NCI-H2227 treated with DMSO at 0.1 percent for 48 hours (cell line): Measurements from ENCODE around the gene PALLD.
"Not testable (repeated sequence)": the region's sequence is repeated elsewhere in the genome, so short reads cannot be mapped to it uniquely, and the experiment has no call there.

ENCODE experiments used
- DNase-seq: peaks from one replicate; lab custom pipeline; 2025; lab: John Stamatoyannopoulos, UW

PALLD gene

DNA sequence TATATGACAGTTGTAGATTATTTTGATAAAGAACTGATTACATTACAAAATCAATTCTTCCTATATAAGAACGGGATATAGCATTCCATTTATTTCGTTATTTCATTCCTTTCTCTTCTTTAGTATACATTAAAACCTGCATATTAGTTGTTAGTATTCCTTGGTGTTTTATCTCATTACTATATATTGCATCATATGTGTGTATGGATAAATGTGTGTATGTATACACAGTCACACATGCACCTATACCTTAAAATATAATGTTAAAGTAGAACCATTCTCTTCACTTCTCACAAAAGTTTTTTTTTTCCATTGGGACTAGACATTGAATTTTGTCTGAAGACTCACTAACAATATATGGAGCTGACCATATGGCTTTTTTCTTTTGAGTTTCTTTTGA, 5.3 kb upstream of the PALLD start:
- DNase-seq = no peak

GRCh38 chr4:168498251-168498650, 1.4 kb downstream of the PALLD start:
- no peak for DNase-seq

DNA sequence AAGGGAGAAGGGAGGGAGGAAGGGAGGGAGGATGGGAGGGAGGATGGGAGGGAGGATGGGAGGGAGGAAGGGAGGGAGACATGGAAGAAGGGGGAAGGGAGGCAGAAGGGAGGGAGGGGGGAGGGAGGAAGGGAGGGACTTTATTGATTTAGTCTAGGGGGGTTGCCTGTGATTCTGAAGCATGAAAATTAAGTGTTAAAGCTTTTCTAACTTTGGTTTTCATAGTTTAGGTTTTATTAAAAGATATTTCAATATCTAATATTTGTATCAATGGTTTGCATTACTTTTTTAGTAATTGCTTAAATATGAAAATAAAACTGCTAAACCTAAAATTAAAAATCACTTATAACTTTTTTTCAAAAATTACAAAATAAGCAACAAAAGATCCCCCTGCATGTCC, 2.4 kb downstream of the PALLD start:
- no peak for DNase-seq

- no peak for DNase-seq
Measured at GRCh38 chr4:168501407-168501806, 4.6 kb downstream of the PALLD start.

DNA sequence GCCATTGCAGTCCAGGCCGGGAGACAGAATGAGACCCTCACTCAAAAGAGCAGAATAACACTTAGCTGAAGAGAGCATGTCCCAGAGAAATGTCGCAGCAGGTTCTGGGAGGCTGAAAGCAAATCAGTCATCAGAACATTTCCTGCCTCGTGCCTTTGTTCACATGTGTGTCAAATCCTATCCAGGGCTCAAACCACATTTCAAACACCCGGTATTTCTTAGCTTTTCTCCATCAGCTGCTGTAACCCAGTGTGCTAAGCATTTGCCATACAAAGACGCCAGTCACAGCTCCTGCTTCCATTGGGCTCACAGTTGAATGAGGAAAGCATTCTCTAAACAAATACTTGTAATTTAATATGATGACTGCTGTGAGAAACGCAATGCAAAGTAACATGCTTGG, 6.0 kb downstream of the PALLD start:
- DNase-seq = no peak

DNA sequence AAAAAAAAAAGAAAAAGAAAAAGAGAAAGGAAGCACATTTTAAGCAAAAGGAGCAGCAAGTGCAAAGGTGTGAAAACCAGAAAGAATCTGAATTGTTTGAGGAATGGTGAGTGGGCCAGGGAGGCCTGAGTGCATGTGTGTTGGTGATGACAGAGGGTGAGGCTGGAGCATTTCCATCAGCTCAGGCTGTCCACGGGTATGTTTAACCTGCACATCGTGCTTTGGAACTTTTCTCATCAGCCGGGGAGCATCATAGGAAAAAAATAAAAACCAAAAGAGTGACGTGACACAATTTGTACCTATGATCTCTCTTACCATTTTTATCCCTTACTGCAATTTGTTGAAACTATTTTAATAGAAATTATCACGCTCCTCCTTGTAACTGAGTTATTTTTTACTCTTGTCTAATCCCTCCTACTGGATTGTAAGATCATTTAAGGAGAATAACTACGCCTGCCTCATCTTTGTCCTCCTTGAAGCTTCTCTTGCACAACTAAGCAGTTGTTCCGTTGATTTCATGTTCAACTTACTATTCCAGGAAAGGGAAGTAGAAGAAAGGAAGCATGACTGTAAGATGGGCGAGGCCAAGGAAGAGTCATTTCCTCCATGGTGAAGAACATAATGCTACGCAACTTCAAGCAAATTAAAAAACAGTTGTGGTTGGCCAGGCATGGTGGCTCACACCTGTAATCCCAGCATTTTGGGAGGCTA, 7.0 kb downstream of the PALLD start:
- no peak for DNase-seq

DNA sequence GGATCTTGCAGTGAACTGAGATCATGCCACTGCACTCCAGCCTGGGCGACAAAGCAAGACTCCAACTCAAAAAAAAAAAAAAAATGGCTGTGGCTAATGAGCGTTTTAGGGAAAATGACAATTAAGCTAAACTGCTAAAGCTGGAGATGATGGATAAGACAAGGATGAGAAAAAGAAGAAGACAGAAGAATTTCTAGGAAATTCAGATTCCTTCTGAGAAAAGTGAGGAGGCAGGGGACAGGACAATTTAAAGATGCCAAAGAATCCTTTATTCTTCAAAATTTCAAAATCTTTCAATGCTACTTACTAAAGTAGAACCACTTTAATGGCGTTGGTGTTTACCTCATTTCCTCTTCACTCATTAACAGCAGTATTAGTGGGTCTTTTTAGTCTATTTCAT, 7.7 kb downstream of the PALLD start:
- DNase-seq = no peak

DNA sequence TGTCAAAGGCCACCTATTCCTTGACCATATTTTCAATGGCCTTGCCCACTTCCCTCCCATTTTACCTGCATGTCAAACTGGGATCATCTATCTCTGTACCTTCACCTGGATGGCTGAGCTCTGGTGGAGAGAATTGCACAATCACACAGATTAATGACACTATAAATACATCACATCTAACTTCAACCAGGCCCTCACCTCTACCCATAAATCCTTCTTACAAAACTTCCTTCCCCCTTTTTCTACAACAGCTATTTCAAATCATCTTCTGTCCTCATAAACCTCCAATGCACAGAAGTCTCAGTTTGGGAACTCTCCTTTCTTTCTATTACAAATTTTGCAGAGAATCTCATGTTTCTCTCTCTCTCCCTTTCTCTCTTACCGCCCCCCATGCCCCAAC, 9.2 kb downstream of the PALLD start:
- DNase-seq = no peak

DNA sequence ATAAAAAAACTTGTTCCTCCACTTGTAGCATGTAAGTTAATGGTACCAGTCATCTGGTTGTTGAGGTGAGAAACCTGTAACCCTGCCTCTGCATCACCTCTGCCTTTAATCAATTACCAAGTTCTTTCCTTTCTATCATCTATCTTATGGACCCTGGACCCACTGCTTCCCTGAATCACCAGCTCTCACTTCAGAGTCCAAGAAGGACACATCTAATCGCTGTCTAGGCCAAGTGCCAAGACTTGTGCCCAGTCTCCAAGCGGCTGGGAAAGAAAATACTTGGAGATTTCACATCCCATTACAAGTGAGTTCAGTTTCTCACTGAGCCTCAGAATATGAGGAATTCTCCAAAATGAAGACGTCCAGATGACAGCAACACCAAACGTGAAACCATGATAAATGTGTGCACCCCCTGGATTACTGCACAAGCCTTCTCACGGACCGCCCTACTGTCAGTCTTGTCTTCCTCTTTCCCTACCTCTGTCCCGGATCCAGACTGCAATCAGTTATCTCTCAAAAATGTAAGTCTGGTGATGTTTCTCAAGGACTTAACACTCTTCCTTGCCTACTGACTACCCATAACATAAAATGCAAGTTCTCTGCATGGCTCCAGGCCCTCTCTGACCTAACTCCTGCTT, 10.4 kb downstream of the PALLD start:
- DNase-seq = no peak

DNA sequence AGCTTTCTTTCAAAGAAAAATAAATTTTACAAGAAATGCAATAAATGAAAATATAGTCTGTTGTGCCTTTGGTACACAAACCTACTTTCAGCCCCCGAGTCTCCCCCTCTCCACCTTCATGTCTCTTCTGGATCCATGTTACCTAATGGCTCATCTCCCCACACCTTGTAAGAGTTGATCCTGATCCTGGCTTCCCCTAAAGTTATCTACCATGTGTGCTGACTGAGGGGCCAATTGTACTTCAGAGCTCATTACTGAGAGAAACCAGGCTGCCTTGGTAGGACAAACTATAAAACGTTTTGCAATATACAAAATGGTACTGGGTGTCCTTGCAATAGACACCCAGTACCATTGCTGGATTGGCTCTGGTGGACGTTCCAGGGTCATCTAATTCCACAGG, 11.8 kb downstream of the PALLD start:
- DNase-seq = no peak

DNA sequence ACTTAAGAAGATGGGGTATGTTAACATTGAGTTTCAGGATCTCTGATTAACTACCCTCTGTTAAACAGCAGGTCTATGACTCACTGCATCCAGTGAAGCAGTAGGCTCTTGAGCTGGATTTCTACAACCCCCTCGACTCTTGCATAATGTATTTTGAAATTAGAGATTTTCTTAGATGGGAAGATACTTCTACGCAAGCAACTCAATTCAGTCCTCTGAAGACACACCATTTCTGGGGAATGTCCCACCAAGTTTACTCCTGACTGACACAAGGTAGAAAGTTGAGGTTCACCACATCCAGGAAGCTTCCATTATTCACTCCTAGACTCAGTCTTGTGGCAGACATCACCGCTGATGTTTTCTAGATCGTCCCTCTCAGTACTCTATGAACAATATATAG, 12.9 kb downstream of the PALLD start:
- no peak for DNase-seq

DNA sequence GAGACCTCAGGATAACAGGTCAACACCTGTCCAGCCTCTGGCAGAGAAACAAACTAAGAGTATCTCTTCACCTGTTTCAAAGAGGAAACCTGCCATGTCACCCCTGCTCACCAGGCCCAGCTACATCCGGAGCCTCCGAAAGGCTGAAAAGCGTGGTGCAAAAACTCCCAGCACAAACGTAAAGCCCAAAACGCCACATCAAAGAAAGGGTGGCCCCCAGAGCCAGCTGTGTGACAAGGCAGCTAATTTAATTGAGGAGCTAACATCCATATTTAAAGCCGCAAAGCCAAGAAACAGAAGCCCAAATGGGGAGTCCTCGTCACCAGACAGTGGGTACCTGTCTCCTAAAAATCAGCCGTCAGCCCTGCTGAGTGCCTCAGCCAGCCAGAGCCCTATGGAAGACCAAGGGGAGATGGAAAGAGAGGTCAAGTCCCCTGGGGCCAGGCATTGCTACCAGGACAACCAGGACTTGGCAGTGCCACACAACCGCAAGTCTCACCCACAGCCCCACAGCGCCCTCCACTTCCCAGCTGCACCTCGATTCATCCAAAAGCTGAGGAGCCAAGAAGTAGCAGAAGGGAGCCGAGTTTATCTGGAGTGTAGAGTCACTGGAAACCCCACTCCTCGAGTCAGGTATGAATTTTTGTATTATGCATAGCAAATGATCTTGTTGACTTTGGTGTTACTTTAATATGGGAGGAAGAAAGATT, 15.1 kb downstream of the PALLD start:
- DNase-seq = no peak

DNA sequence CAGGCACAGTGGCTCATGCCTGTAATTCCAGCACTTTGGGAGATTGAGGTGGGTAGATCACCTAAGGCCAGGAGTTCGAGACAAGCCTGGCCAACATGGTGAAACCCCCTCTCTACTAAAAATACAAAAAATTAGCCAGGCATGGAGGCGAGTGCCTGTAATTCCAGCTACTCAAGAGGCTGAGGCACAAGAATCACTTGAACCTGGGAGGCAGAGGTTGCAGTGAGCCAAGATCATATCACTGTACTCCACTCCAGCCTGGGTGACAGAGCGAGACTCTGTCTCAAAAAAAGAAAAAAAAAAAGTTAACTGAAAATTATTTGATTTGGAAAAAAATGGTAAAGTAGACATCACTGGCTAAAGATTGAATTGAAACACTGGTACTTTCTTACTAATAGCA, 17.0 kb downstream of the PALLD start:
- not testable (repeated sequence) for DNase-seq

DNA sequence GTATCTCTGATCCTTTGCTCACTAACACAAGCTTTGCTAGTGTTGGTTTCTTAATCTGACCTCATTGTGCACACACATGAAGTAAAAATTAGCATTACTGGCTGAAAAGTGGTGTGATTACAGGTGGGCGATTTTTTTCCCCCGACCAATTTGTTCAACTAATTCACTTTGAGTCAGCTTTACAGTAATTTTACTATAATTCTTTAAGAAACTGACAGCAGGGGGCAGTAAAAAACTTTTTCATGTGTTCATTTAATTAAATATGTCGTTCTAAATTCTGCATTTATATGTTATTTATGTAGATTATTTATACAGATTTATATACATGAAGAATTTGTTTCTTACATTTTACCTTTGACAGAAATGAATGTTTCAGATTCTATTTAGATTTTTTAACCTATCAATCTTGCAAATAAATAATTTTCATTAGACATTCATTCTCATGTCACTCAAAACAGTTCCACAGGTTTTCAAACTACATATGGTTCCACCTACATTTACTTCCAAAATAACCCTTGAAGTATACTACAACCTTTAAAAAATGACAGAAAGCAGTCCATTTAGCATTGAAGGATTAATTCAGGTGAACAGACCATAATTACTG, 17.5 kb downstream of the PALLD start:
- no peak for DNase-seq

GRCh38 chr4:168515222-168516011, 18.6 kb downstream of the PALLD start:
- DNase-seq = no peak

DNA sequence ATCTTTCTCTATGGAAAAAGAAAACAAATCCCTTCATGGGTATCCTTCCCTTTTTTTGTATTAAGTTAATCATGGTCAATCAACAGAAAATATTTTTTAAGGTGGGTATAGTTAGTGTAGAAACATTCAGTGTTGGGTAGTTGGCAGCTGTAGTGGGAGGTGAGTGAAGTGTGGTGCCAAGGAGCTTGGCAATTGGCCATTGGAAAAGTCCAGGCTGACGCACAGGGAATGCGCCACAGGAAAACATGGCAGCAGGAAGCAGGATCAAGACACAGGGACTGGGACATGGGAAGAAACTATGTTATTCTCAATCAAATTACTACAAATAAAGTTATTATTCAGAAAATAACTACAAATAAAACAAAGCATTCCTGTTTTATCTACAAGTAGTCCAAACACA, 20.0 kb downstream of the PALLD start:
- DNase-seq = no peak

DNA sequence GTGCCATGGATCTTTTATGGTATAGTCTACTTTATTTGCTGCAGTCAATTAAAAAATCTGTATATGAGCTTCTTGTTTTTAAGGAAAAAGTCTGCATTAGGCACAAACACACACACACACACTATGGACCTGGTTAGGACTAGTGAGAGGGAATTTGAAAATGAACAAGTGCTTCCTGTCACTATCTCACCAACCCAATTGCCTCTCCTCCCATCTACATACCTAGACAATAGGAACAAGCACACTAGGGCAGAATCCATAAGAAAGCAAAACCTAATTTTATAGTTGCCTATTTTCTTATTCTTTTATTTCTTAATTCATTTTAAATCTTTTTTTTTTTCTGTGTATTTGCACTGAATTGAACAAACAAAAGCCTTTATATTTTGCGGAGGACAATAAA, 22.7 kb downstream of the PALLD start:
- DNase-seq = no peak

- no peak for DNase-seq
Measured at GRCh38 chr4:168521721-168522120, 24.9 kb downstream of the PALLD start.

- no peak for DNase-seq
Measured at GRCh38 chr4:168522356-168522755, 25.5 kb downstream of the PALLD start.

- DNase-seq = no peak
Measured at GRCh38 chr4:168522829-168523489, 26.1 kb downstream of the PALLD start.

- no peak for DNase-seq
Measured at GRCh38 chr4:168524006-168524405, 27.2 kb downstream of the PALLD start.

DNA sequence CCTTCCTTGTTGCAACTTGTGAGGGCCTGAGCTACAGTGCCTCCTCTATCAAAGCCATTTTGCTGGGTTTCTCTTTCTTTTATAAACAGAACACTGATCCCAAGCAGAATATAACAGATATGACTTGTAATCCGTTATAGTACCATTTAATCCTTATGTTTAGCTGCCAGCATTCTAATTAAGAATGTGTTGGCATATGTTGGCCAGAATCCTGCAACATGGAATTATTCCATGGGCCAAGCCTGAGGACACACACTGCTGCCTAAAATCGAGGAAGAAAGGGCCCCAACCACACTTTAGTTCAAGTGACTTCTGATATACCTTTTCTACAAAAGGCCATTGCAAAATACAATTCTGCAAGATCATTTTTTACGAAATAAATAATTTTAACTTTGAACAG, 28.0 kb downstream of the PALLD start:
- no peak for DNase-seq
